SK-N-SH treated with all-trans-retinoic acid at 6 μM for 48 hours (cell line): Measurements from ENCODE around the gene ALG14.

Experiments
- ATAC-seq: fragments of 200-7000 bp; cut with Tn5 transposase; 3 replicates; pipeline ENCODE4 v1.9.1; 2020; ENCODE audit warnings: mild to moderate bottlenecking, moderate library complexity
- ARNTL ChIP-seq: fragments of 450-650 bp; formaldehyde crosslinking; IDR thresholded peaks from 2 replicates; pipeline ENCODE4 v1.5.0; 2020; ENCODE audit warnings: low read depth, mild to moderate bottlenecking, moderate library complexity, borderline replicate concordance
- BACH2 ChIP-seq: fragments of 250-450 bp; sonication (Bioruptor Pico); IDR thresholded peaks from 2 replicates; pipeline ENCODE4 v1.9.0; 2021; ENCODE audit warnings: mild to moderate bottlenecking, borderline replicate concordance
- CSDC2 ChIP-seq: fragments of 250-450 bp; sonication (Bioruptor Pico); IDR thresholded peaks from 2 replicates; pipeline ENCODE4 v1.5.0; 2020; ENCODE audit warnings: mild to moderate bottlenecking, moderate library complexity
- ESRRG ChIP-seq: fragments of 250-450 bp; sonication (Bioruptor Pico); IDR thresholded peaks from 2 replicates; pipeline ENCODE4 v1.6.1; 2021; ENCODE audit warnings: mild to moderate bottlenecking
- GLIS3 ChIP-seq: fragments of 250-450 bp; sonication (Bioruptor Pico); IDR thresholded peaks from 2 replicates; pipeline ENCODE4 v1.5.0; 2020; ENCODE audit warnings: mild to moderate bottlenecking, moderate library complexity
- ISL1 ChIP-seq: fragments of 250-450 bp; sonication (Bioruptor Pico); IDR thresholded peaks from 2 replicates; pipeline ENCODE4 v2.1.2; 2022; ENCODE audit warnings: mild to moderate bottlenecking, moderate library complexity
- OSR1 ChIP-seq: fragments of 250-450 bp; sonication (Bioruptor Pico); IDR thresholded peaks from 2 replicates; pipeline ENCODE4 v1.8.0; 2022; ENCODE audit warnings: moderate library complexity, mild to moderate bottlenecking, inconsistent platforms
- PPARA ChIP-seq: fragments of 250-450 bp; sonication (Bioruptor Pico); IDR thresholded peaks from 2 replicates; pipeline ENCODE4 v1.5.0; 2020; ENCODE audit warnings: mild to moderate bottlenecking, borderline replicate concordance
- SNAI2 ChIP-seq: fragments of 250-450 bp; sonication (Bioruptor Pico); IDR thresholded peaks from 2 replicates; pipeline ENCODE4 v1.5.0; 2020; ENCODE audit warnings: mild to moderate bottlenecking, moderate library complexity
- TCF4 ChIP-seq: fragments of 250-450 bp; sonication (Bioruptor Pico); IDR thresholded peaks from 2 replicates; pipeline ENCODE4 v1.8.0; 2021; ENCODE audit warnings: mild to moderate bottlenecking, moderate library complexity, borderline replicate concordance
- TOX ChIP-seq: fragments of 250-450 bp; sonication (Bioruptor Pico); IDR thresholded peaks from 2 replicates; pipeline ENCODE4 v1.8.0; 2021; ENCODE audit warnings: mild to moderate bottlenecking, moderate library complexity, borderline replicate concordance
- ZC3H10 ChIP-seq: fragments of 250-450 bp; sonication (Bioruptor Pico); IDR thresholded peaks from 2 replicates; pipeline ENCODE4 v1.5.1; 2021; ENCODE audit warnings: mild to moderate bottlenecking, moderate library complexity
- ZFP3 ChIP-seq: fragments of 250-450 bp; sonication (Bioruptor Pico); IDR thresholded peaks from 2 replicates; pipeline ENCODE4 v1.5.0; 2020; ENCODE audit warnings: mild to moderate bottlenecking, moderate library complexity
- ZFP30 ChIP-seq: fragments of 450-650 bp; formaldehyde crosslinking; IDR thresholded peaks from 2 replicates; pipeline ENCODE4 v1.5.0; 2022; ENCODE audit warnings: mild to moderate bottlenecking, moderate library complexity
- ZNF565 ChIP-seq: fragments of 450-650 bp; formaldehyde crosslinking; conservative IDR thresholded peaks from 2 replicates; pipeline ENCODE4 v1.5.0; 2020; ENCODE audit warnings: low read depth, mild to moderate bottlenecking, moderate library complexity
- ZNF70 ChIP-seq: fragments of 450-650 bp; formaldehyde crosslinking; IDR thresholded peaks from 2 replicates; pipeline ENCODE4 v1.5.0; 2020; ENCODE audit warnings: mild to moderate bottlenecking, moderate library complexity
- ZNF8 ChIP-seq: fragments of 450-650 bp; formaldehyde crosslinking; IDR thresholded peaks from 2 replicates; pipeline ENCODE4 v1.5.0; 2020; ENCODE audit warnings: mild to moderate bottlenecking, moderate library complexity
- TF ChIP-seq, protein P1 (sequence below): fragments of 250-450 bp; sonication (Bioruptor Pico); IDR thresholded peaks from 2 replicates; pipeline ENCODE4 v1.5.1; 2021; ENCODE audit warnings: mild to moderate bottlenecking, moderate library complexity
- TF ChIP-seq, protein P2 (sequence below): fragments of 250-450 bp; sonication (Bioruptor Pico); IDR thresholded peaks from 2 replicates; pipeline ENCODE4 v1.5.1; 2020; ENCODE audit warnings: low read depth, mild to moderate bottlenecking, moderate library complexity
- TF ChIP-seq, protein P3 (sequence below): fragments of 250-450 bp; sonication (Bioruptor Pico); IDR thresholded peaks from 2 replicates; pipeline ENCODE4 v1.5.0; 2020; ENCODE audit warnings: mild to moderate bottlenecking, moderate library complexity
- TF ChIP-seq, protein P4 (sequence below): fragments of 250-450 bp; sonication (Bioruptor Pico); IDR thresholded peaks from 2 replicates; pipeline ENCODE4 v1.8.0; 2020; ENCODE audit warnings: mild to moderate bottlenecking, moderate library complexity, borderline replicate concordance
- TF ChIP-seq, protein P5 (sequence below): fragments of 250-450 bp; sonication (Bioruptor Pico); IDR thresholded peaks from 2 replicates; pipeline ENCODE4 v1.8.0; 2021; ENCODE audit warnings: low read depth, mild to moderate bottlenecking, moderate library complexity, borderline replicate concordance

The ALG14 gene

DNA sequence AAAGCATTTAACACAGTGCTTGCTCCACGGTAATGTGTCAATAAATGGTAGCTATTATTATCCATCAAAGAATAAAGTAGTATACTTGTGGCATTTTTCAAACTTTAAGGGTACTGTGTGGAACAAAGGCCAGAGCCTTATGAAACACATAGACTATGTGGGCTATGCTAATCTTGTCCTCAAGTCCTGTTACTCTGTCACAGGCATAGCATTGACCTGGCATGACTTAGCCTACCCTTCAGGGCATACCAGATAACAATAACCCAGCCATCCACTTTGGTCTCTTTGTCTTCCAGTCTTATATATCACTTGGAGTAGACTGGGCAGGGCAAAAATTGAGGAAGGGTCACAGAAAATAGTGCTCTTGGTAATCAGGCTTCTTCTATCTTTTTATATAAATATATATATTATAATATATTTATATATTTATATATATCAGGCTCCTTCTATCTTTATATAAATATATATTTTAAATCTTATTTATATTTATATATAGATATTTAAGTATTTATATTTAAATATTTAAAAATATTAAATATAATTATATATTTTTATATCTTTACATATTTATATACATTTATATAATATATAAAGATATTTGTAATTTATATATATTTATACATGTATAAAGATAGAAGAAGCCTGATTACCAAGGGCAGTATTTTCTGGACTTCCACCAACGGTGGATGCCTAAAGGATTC is 79.7 kb downstream of the ALG14 start:
- no peak for ATAC-seq
- no peak for TF ChIP-seq ESRRG (CRISPR knock-in tag)

DNA sequence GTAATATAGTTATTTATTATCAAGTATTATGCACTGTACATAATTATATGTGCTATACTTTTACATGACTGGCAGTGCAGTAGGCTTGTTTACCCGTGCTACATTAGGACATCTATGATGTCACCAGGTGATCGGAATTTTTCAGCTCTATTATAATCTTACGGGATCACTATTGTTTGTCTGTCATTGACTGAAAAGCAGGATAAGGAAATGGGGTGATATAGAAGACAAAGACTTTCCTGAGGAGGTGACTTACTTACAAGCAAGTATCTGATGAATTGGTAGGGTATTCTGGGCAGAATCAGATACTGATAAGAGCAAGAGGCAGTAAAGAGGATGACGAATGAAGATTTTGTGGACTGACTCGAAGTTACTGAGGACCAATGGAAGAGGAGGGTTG is 80.6 kb downstream of the ALG14 start:
- TF ChIP-seq ZNF70 (CRISPR knock-in tag) (no peak), TCF4 (no peak), BACH2 (CRISPR knock-in tag) (no peak), ISL1 (CRISPR knock-in tag) (no peak), CSDC2 (no peak), PPARA (CRISPR knock-in tag) (no peak), ZNF8 (no peak), ARNTL (no peak), SNAI2 (CRISPR knock-in tag) (no peak), GLIS3 (no peak), ZNF565 (CRISPR knock-in tag) (no peak), ZFP3 (CRISPR knock-in tag) (no peak), ZC3H10 (CRISPR knock-in tag) (no peak), TOX (CRISPR knock-in tag) (no peak), ESRRG (CRISPR knock-in tag) (no peak)
- TF ChIP-seq, protein P1, sequence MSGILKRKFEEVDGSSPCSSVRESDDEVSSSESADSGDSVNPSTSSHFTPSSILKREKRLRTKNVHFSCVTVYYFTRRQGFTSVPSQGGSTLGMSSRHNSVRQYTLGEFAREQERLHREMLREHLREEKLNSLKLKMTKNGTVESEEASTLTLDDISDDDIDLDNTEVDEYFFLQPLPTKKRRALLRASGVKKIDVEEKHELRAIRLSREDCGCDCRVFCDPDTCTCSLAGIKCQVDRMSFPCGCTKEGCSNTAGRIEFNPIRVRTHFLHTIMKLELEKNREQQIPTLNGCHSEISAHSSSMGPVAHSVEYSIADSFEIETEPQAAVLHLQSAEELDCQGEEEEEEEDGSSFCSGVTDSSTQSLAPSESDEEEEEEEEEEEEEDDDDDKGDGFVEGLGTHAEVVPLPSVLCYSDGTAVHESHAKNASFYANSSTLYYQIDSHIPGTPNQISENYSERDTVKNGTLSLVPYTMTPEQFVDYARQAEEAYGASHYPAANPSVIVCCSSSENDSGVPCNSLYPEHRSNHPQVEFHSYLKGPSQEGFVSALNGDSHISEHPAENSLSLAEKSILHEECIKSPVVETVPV (CRISPR knock-in tag): no peak
- TF ChIP-seq, protein P2, sequence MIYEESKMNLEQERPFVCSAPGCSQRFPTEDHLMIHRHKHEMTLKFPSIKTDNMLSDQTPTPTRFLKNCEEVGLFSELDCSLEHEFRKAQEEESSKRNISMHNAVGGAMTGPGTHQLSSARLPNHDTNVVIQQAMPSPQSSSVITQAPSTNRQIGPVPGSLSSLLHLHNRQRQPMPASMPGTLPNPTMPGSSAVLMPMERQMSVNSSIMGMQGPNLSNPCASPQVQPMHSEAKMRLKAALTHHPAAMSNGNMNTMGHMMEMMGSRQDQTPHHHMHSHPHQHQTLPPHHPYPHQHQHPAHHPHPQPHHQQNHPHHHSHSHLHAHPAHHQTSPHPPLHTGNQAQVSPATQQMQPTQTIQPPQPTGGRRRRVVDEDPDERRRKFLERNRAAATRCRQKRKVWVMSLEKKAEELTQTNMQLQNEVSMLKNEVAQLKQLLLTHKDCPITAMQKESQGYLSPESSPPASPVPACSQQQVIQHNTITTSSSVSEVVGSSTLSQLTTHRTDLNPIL (CRISPR knock-in tag): no peak
- TF ChIP-seq, protein P3, sequence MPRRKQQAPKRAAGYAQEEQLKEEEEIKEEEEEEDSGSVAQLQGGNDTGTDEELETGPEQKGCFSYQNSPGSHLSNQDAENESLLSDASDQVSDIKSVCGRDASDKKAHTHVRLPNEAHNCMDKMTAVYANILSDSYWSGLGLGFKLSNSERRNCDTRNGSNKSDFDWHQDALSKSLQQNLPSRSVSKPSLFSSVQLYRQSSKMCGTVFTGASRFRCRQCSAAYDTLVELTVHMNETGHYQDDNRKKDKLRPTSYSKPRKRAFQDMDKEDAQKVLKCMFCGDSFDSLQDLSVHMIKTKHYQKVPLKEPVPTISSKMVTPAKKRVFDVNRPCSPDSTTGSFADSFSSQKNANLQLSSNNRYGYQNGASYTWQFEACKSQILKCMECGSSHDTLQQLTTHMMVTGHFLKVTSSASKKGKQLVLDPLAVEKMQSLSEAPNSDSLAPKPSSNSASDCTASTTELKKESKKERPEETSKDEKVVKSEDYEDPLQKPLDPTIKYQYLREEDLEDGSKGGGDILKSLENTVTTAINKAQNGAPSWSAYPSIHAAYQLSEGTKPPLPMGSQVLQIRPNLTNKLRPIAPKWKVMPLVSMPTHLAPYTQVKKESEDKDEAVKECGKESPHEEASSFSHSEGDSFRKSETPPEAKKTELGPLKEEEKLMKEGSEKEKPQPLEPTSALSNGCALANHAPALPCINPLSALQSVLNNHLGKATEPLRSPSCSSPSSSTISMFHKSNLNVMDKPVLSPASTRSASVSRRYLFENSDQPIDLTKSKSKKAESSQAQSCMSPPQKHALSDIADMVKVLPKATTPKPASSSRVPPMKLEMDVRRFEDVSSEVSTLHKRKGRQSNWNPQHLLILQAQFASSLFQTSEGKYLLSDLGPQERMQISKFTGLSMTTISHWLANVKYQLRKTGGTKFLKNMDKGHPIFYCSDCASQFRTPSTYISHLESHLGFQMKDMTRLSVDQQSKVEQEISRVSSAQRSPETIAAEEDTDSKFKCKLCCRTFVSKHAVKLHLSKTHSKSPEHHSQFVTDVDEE (CRISPR knock-in tag): no peak
- TF ChIP-seq, protein P4, sequence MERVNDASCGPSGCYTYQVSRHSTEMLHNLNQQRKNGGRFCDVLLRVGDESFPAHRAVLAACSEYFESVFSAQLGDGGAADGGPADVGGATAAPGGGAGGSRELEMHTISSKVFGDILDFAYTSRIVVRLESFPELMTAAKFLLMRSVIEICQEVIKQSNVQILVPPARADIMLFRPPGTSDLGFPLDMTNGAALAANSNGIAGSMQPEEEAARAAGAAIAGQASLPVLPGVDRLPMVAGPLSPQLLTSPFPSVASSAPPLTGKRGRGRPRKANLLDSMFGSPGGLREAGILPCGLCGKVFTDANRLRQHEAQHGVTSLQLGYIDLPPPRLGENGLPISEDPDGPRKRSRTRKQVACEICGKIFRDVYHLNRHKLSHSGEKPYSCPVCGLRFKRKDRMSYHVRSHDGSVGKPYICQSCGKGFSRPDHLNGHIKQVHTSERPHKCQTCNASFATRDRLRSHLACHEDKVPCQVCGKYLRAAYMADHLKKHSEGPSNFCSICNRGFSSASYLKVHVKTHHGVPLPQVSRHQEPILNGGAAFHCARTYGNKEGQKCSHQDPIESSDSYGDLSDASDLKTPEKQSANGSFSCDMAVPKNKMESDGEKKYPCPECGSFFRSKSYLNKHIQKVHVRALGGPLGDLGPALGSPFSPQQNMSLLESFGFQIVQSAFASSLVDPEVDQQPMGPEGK (CRISPR knock-in tag): no peak
- ATAC-seq: no peak

DNA sequence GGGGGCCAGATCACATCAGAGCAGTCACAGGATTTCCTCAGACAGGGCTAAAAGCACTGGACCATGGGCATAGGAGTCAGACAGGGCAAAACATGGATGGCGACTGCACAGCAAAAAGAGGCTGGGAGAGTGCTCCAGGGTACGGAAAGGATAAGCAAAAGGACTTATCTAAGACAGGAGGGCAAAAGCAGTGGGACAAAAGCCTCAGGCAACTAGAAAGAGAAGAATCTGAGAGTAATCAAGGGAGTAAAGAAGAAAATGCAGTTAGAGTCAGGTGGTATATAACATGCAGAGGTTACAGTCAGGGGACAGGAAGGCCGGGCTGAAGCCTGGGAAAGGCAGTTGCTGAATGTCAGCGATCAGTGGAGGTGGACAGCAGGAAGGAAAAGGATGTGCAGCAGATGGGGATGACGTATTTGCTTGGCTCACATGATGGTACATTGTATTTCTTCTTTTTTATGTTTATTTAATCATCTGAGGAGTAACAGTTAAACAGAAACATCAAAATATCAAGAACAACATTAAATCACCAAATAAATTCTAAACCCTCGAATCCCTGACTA is 82.8 kb downstream of the ALG14 start:
- no peak for ATAC-seq
- TF ChIP-seq, protein P5, sequence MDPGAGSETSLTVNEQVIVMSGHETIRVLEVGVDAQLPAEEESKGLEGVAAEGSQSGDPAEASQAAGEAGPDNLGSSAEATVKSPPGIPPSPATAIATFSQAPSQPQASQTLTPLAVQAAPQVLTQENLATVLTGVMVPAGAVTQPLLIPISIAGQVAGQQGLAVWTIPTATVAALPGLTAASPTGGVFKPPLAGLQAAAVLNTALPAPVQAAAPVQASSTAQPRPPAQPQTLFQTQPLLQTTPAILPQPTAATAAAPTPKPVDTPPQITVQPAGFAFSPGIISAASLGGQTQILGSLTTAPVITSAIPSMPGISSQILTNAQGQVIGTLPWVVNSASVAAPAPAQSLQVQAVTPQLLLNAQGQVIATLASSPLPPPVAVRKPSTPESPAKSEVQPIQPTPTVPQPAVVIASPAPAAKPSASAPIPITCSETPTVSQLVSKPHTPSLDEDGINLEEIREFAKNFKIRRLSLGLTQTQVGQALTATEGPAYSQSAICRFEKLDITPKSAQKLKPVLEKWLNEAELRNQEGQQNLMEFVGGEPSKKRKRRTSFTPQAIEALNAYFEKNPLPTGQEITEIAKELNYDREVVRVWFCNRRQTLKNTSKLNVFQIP (CRISPR knock-in tag): no peak
- TF ChIP-seq, protein P2 (CRISPR knock-in tag): no peak
- no peak for TF ChIP-seq BACH2 (CRISPR knock-in tag)
- TF ChIP-seq, protein P3 (CRISPR knock-in tag): no peak
- TF ChIP-seq ZFP30: no peak
- TF ChIP-seq, protein P1 (CRISPR knock-in tag): no peak
- no peak for TF ChIP-seq GLIS3
- TF ChIP-seq ESRRG (CRISPR knock-in tag): no peak
- no peak for TF ChIP-seq ISL1 (CRISPR knock-in tag)
- TF ChIP-seq OSR1 (CRISPR knock-in tag): no peak
- TF ChIP-seq, all 23 proteins: peak for 0
